Natural killer cell (primary cell): ENCODE measurements around the gene DCAF16. TPM values are rescaled to one million over a fixed set of nuclear protein-coding genes. Genes with fewer than 3 reads are reported as not detected.

Experiments
- ATAC-seq, 3 donors: fragments of 150-1000 bp in 2 of 3; fragments of 200-7000 bp in 1 of 3; cut with Tn5 transposase; 1 replicate in 1 of 3; 2 replicates in 2 of 3; pipeline ENCODE4 v1.10.0; 2021; ENCODE audit warnings: mild to moderate bottlenecking in 2 of 3, moderate library complexity in 2 of 3
- DNase-seq, 2 donors: peaks; one replicate each; pipeline versions ENCODE4 v3.0.0 to v3.0.0-alpha.2; 2013 to 2021; ENCODE audit warnings: mixed read lengths in 1 of 2
- H3K27ac ChIP-seq: one replicate; pipeline ENCODE4 v1.5.1; 2013; ENCODE audit warnings: mild to moderate bottlenecking, low read length
- H3K27me3 ChIP-seq: one replicate; pipeline ENCODE4 v1.6.1; 2013; ENCODE audit warnings: low read length; ENCODE audit not compliant: control insufficient read depth, insufficient read depth
- H3K36me3 ChIP-seq: one replicate; pipeline ENCODE4 v1.6.1; 2013; ENCODE audit warnings: low read length; ENCODE audit not compliant: control insufficient read depth, insufficient read depth
- H3K4me1 ChIP-seq: one replicate; pipeline ENCODE4 v1.6.1; 2013; ENCODE audit warnings: low read length; ENCODE audit not compliant: control insufficient read depth, insufficient read depth
- H3K4me3 ChIP-seq: one replicate; pipeline ENCODE4 v1.5.1; 2013; ENCODE audit warnings: low read length
- H3K9me3 ChIP-seq: one replicate; pipeline ENCODE4 v1.6.1; 2013; ENCODE audit warnings: low read length; ENCODE audit not compliant: control insufficient read depth, insufficient read depth
- H3K27ac Mint-ChIP-seq, 2 donors: one replicate each; pipeline ENCODE4 v1.8.0; 2022; ENCODE audit warnings: mild to moderate bottlenecking in 2 of 2, mixed read lengths in 2 of 2, moderate library complexity in 1 of 2
- H3K27me3 Mint-ChIP-seq, 2 donors: one replicate each; pipeline ENCODE4 v1.8.0; 2022; ENCODE audit warnings: low read depth in 2 of 2, mixed read lengths in 2 of 2
- H3K36me3 Mint-ChIP-seq: one replicate; pipeline ENCODE4 v1.8.0; 2022; ENCODE audit warnings: mixed read lengths
- H3K4me1 Mint-ChIP-seq, 2 donors: one replicate each; pipeline ENCODE4 v1.8.0; 2022; ENCODE audit warnings: mixed read lengths in 2 of 2
- H3K4me3 Mint-ChIP-seq: one replicate; pipeline ENCODE4 v1.8.0; 2022; ENCODE audit warnings: mild to moderate bottlenecking, moderate library complexity, mixed read lengths
- H3K9me3 Mint-ChIP-seq, 2 donors: one replicate each; pipeline ENCODE4 v1.8.0; 2022; ENCODE audit warnings: mixed read lengths in 2 of 2
- CTCF ChIP-seq: fragments of 200-600 bp; IDR thresholded peaks from one replicate; pipeline ENCODE4 v1.8.0; 2022; ENCODE audit warnings: antibody characterized with exemption
- WGBS: methylation state at CpG from one replicate; pipeline ENCODE4 v1.1.7; 2013; ENCODE audit warnings: missing lambda C conversion rate; ENCODE audit not compliant: insufficient coverage; 5-methylcytosine and 5-hydroxymethylcytosine counted together
- intact Hi-C: fragments of 100-400 bp; cut with micrococcal nuclease; formaldehyde crosslinking; loops from one replicate; pipeline ENCODE4 v1.14.2; 2022
- total RNA-seq, 4 donors: library from RNA; stranded (reverse); fragments of 120-200 nt in 1 of 4; gene quantifications; one replicate each; pipeline versions ENCODE4 v1.2.3 to v1.2.4, GENCODE V29; 2013 to 2022

Gene DCAF16
- total RNA-seq, 3 donors from 2014 or later (not counting 1 experiment from before 2014, with no cell fraction given): 73.9 to 93.8 (median 90.3) TPM

GRCh38 chr4:17781300-17782287, 29.0 kb downstream of the DCAF16 start, which contains the start of gene FAM184B:
Gene FAM184B, minus strand, starts transcription at chr4:17781621. Its CDS starts 322 bp downstream, at chr4:17781299.
- H3K4me3 ChIP-seq: no peak within 1 kb of the TSS
- Mint-ChIP-seq H3K9me3 (no peaks in the 10 kb centered on the region), H3K27ac (no peak within 1 kb of the TSS), H3K27me3 (peaks cover 29 to 51% of the 10 kb centered on the region in 2 donors), H3K36me3 (no peaks in the 10 kb centered on the region), H3K4me3 (peak within 1 kb of the TSS; percentile 52), H3K4me1 (peaks cover 13 to 20% of the 10 kb centered on the region in 2 donors)
- ATAC-seq (peak in 2 of 3 donors; percentile 18 to 32), DNase-seq (no peak)
- H3K27me3 ChIP-seq: peaks cover 25% of the 10 kb centered on the region
- WGBS: 9% methylated on average over 82 of the region's 82 CpGs
- intact Hi-C loops: no loop called here
- no peaks in the 10 kb centered on the region for H3K36me3 ChIP-seq
- TF ChIP-seq CTCF: no peak
- H3K27ac ChIP-seq: no peak within 1 kb of the TSS
- no peaks in the 10 kb centered on the region for H3K9me3 ChIP-seq
- H3K4me1 ChIP-seq: peaks cover 15% of the 10 kb centered on the region

- Histone ChIP-seq H3K9me3 (no peaks in the 10 kb centered on the region), H3K36me3 (no peaks in the 10 kb centered on the region), H3K4me1 (peaks cover 13% of the 10 kb centered on the region), H3K4me3 (no peak overlapping the region), H3K27ac (no peak overlapping the region), H3K27me3 (peaks cover 25% of the 10 kb centered on the region)
- TF ChIP-seq CTCF: no peak
- intact Hi-C loops: no loop called here
- WGBS: 18% methylated on average over 31 of the region's 31 CpGs
- H3K27ac Mint-ChIP-seq: no peak overlapping the region
- no peak for DNase-seq
- H3K36me3 Mint-ChIP-seq: no peaks in the 10 kb centered on the region
- H3K4me1 Mint-ChIP-seq: peaks cover 10 to 13% of the 10 kb centered on the region in 2 donors
- H3K4me3 Mint-ChIP-seq: no peak overlapping the region
- H3K9me3 Mint-ChIP-seq: no peaks in the 10 kb centered on the region
- ATAC-seq: no peak
- H3K27me3 Mint-ChIP-seq: peaks cover 29 to 52% of the 10 kb centered on the region in 2 donors
Observed at GRCh38 chr4:17780501-17781299, 29.9 kb downstream of the DCAF16 start.

GRCh38 chr4:17778431-17778830, 32.1 kb downstream of the DCAF16 start:
- H3K36me3 ChIP-seq: no peaks in the 10 kb centered on the region
- no peak for DNase-seq
- no peak overlapping the region for H3K27ac Mint-ChIP-seq
- no peak overlapping the region for H3K4me3 ChIP-seq
- 98% methylated on average over 3 of the region's 3 CpGs for WGBS
- peaks cover 13% of the 10 kb centered on the region for H3K4me1 ChIP-seq
- H3K4me3 Mint-ChIP-seq: no peak overlapping the region
- TF ChIP-seq CTCF: no peak
- H3K9me3 ChIP-seq: no peaks in the 10 kb centered on the region
- H3K27me3 ChIP-seq: peaks cover 25% of the 10 kb centered on the region
- no peaks in the 10 kb centered on the region for H3K9me3 Mint-ChIP-seq
- H3K36me3 Mint-ChIP-seq: no peaks in the 10 kb centered on the region
- H3K4me1 Mint-ChIP-seq: peaks cover 10 to 11% of the 10 kb centered on the region in 2 donors
- no peak overlapping the region for H3K27ac ChIP-seq
- intact Hi-C loops: no loop called here
- no peak for ATAC-seq
- H3K27me3 Mint-ChIP-seq: peaks cover 29 to 52% of the 10 kb centered on the region in 2 donors
